Rectal smooth muscle tissue (tissue), 1 donor: ENCODE measurements around the gene CCL21.
"Not testable (repeated sequence)": the region's sequence is repeated elsewhere in the genome, so short reads cannot be mapped to it uniquely, and the experiment has no call there.

Source experiments
- H3K27ac ChIP-seq: one replicate; pipeline ENCODE4 v1.7.0; 2013; ENCODE audit warnings: low read depth, low read length, inconsistent platforms
- H3K27me3 ChIP-seq: one replicate; pipeline ENCODE4 v1.7.0; 2013; ENCODE audit warnings: low read length; ENCODE audit not compliant: control insufficient read depth, insufficient read depth
- H3K36me3 ChIP-seq: one replicate; pipeline ENCODE4 v1.7.0; 2013; ENCODE audit warnings: low read length; ENCODE audit not compliant: control insufficient read depth, insufficient read depth
- H3K4me1 ChIP-seq: one replicate; pipeline ENCODE4 v1.7.0; 2013; ENCODE audit warnings: low read length; ENCODE audit not compliant: control insufficient read depth, insufficient read depth
- H3K4me3 ChIP-seq: one replicate; pipeline ENCODE4 v1.7.0; 2013; ENCODE audit warnings: low read length
- H3K9ac ChIP-seq: one replicate; pipeline ENCODE4 v1.7.0; 2013; ENCODE audit warnings: low read length

CCL21 gene

DNA sequence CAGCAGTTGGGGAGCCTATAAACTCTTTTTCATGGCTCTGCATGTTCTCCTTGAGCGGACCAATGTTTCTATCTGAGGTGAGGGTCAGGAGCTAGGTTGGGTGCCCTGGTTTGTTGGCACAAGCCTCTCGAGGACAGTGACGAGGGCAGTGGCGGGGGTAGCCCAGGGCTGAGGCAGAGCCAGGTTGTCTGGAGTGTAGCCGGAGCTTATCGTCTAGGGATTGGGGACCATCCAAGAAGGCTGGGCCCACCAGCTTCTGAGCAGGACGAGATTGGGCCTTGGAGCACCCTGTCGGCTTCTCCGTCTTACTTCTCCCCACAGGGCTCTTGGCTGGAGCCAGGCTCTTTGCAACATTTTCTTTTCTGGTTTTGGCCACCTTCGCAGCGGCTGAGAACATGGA lies 13.2 kb upstream of the CCL21 start:
- Histone ChIP-seq H3K4me1 (no peaks in the 10 kb centered on the region), H3K27me3 (no peaks in the 10 kb centered on the region), H3K9ac (no peak overlapping the region), H3K27ac (no peak overlapping the region), H3K4me3 (no peak overlapping the region), H3K36me3 (no peaks in the 10 kb centered on the region)

DNA sequence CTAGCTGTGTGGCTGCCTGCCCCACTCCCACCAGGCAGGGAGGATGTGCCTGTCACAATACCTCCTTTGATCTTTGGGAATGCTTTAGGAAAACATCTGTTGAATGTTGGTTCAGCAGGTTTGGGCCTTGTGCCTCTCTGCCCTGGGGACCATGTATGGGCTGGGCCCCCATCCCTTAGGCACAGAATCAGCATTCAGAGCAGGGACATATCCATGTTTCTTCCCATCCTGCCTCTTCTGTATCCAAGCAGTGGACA lies 9.8 kb upstream of the CCL21 start:
- H3K9ac ChIP-seq, H3K27me3 ChIP-seq, H3K4me3 ChIP-seq, H3K36me3 ChIP-seq, H3K27ac ChIP-seq, H3K4me1 ChIP-seq: not testable (repeated sequence)

DNA sequence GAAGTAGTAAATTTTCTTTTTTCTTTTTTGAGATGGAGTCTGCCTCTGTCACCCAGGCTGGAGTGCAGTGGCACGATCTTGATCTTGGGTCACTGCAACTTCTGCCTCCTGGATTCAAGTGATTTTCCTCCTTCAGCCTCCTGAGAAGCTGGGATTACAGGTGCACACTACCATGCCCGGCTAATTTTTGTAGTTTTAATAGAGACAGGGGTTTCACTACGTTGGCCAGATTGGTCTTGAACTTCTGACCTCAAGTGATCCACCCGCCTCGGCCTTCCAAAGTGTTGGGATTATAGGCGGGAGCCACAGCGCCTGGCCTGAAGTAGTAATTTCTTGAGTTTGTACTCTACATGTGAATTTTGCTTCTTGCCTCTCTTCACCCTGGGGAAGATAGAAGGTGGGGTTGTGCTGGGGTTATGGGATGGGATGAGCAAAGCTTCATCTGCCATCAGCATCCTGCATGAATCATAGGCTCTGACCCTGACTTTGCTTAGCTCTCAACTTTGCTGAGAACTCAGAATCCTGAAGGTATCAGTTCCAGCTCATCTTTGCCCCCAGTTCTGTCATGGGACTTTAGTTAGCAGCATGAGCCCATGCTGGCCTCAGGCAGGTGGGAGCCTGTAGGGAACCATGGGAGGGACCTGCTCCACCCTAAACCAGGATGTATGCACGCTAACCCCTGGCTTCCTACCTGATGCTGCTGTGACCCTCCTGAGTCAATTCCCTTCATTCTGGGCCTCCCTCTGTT lies 9.3 kb upstream of the CCL21 start:
- no peaks in the 10 kb centered on the region for H3K4me1 ChIP-seq
- H3K36me3 ChIP-seq: no peaks in the 10 kb centered on the region
- H3K27ac ChIP-seq: no peak overlapping the region
- no peaks in the 10 kb centered on the region for H3K27me3 ChIP-seq
- H3K9ac ChIP-seq: no peak overlapping the region
- H3K4me3 ChIP-seq: no peak overlapping the region

- H3K4me1 ChIP-seq: no peaks in the 10 kb centered on the region
- no peak overlapping the region for H3K9ac ChIP-seq
- H3K36me3 ChIP-seq: no peaks in the 10 kb centered on the region
- no peak overlapping the region for H3K4me3 ChIP-seq
- no peaks in the 10 kb centered on the region for H3K27me3 ChIP-seq
- H3K27ac ChIP-seq: no peak overlapping the region
These were observed 8.2 kb upstream of the CCL21 start for GRCh38 chr9:34717996-34718614.

GRCh38 chr9:34716711-34717110 lies 6.8 kb upstream of the CCL21 start:
- Histone ChIP-seq H3K4me3 (no peak overlapping the region), H3K27me3 (no peaks in the 10 kb centered on the region), H3K36me3 (no peaks in the 10 kb centered on the region), H3K27ac (no peak overlapping the region), H3K9ac (no peak overlapping the region), H3K4me1 (no peaks in the 10 kb centered on the region)

DNA sequence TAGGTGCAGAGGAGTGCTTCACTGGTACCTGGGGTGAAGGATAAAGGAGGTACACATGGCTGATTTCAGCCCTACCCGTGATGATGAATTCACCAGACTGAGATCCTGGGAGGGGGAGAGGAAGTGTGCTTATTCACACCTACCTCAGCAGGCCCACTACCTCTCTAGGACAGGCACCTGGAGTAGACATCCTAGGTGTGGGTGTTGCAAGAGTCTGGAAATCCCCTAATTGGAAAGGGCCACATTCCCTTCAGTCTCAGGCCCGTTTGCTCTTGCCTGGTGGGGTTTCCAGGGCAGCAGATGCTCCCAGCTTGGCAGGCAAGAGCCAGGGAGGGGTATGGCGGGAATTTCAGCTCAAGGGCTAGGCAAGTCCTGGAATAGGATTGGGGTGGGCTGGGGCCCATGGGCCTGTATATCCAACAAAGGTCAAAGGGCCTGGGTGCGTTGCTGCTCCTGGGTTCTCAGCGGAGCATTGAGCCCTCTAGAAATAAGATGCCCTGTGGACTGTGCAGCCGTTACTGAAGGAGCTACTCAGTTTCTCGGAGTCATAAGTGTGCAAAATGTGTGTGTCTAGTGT lies 5.8 kb upstream of the CCL21 start:
- H3K9ac ChIP-seq: no peak overlapping the region
- no peaks in the 10 kb centered on the region for H3K36me3 ChIP-seq
- no peaks in the 10 kb centered on the region for H3K4me1 ChIP-seq
- H3K4me3 ChIP-seq: no peak overlapping the region
- H3K27ac ChIP-seq: no peak overlapping the region
- no peaks in the 10 kb centered on the region for H3K27me3 ChIP-seq

- Histone ChIP-seq H3K27ac (no peak overlapping the region), H3K36me3 (no peaks in the 10 kb centered on the region), H3K4me3 (no peak overlapping the region), H3K9ac (no peak overlapping the region), H3K27me3 (no peaks in the 10 kb centered on the region), H3K4me1 (no peaks in the 10 kb centered on the region)
These were observed 4.1 kb upstream of the CCL21 start for GRCh38 chr9:34714007-34714406.

- Histone ChIP-seq H3K4me3 (no peak overlapping the region), H3K27ac (no peak overlapping the region), H3K36me3 (no peaks in the 10 kb centered on the region), H3K9ac (no peak overlapping the region), H3K27me3 (no peaks in the 10 kb centered on the region), H3K4me1 (no peaks in the 10 kb centered on the region)
These were observed 2.2 kb upstream of the CCL21 start for GRCh38 chr9:34712140-34712539.

DNA sequence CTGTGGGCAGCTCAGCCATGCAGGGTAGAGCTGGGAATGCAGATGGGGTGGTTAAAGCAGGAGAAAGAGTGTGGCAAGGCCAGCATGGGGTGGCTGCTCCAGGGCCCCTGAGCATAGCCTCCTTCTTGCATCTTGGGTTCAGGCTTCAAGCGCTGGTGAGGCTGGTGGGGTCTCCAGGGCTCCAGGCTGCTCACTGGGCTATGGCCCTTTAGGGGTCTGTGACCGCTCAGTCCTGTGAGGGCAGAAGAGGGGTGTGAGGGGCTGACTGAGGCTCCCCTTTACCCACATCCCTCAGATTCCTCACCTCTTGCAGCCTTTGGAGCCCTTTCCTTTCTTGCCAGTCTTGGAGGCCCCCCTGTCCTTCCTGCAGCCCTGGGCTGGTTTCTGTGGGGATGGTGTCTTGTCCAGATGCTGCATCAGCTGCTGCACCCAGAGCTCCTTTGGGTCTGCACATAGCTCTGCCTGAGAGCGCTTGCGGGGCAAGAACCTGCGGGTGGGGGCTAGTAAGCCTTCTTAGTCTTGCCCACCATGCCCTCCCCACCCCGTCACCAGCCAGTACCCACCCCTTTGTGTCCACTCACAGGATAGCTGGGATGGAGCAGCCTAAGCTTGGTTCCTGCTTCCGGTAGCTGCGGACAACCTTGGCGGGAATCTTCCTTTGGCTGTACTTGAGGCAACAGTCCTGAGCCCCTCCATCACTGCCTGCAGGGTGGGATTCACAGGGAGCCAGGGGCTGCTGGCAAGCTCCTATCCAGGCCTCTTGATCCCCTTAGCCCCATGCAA lies 549 bp downstream of the CCL21 start:
- Histone ChIP-seq H3K27me3 (no peaks in the 10 kb centered on the region), H3K36me3 (no peaks in the 10 kb centered on the region), H3K27ac (no peak overlapping the region), H3K4me1 (no peaks in the 10 kb centered on the region), H3K4me3 (no peak overlapping the region), H3K9ac (no peak overlapping the region)

DNA sequence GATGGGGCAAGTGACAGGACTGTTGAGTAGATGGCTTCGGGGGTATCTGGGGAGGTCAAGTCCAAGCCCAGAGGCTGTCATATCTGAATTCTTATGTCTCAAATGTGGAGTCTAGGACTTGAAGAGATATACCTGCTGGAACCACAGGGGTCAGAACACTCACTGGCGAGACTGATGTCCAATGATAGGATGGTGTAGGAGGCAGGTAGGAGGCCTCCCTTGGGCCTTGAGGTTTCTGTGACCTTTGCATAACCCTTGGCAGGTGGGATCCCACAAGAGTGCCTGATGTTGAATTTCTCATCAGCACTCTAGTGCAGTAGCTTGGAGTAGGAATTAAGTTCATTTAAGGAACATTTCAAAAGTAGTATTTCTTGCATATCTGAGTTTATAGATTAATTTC lies 2.8 kb downstream of the CCL21 start:
- no peaks in the 10 kb centered on the region for H3K27me3 ChIP-seq
- H3K4me1 ChIP-seq: no peaks in the 10 kb centered on the region
- H3K4me3 ChIP-seq: no peak overlapping the region
- H3K9ac ChIP-seq: no peak overlapping the region
- H3K27ac ChIP-seq: no peak overlapping the region
- H3K36me3 ChIP-seq: no peaks in the 10 kb centered on the region

DNA sequence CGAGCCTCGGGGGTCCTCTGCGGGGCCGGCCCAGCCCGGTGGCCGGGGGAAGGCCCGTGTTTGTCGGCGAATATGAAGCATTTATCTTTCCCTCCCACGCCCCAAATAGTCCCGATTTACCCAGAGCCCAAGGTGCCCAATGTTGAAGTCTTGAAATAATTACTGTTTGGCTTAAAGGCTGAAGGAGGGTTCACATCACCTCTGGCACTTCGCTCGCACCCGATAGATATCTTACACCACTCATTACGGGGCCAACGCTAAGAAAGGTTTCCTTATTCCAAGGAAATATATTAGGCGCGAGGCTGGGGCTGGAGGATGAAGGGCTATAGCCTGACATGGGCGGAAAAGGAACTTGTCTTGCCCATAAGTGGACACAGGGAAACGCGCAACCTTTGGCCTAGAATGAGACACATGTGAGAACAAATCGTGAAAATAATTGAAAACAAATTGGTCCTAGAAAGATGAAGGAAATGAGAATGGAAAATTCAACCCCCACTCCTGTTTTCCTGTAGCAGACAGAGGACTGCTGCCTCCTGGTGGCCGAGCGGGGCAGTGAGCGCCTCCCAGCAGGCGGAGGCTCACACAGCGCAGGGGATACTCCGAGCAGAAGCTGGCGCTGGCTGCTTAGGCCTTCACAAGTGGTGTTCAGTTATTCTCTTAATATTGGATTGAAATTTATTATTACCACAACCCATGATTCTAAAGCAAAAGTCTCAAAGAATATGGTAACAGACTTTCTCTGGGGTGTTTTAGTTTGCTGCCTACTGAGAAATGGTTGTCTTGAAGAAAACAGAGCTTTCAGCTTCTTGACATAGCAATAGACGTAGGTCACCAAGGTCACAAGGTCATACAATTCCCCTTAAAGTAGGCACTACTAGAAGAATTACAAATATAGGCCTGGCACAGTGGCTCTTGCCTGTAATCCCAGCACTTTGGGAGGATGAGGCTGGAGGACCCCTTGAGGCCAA lies 7.9 kb downstream of the CCL21 start:
- Histone ChIP-seq H3K4me3 (peak overlapping the region; percentile 66), H3K27me3 (no peaks in the 10 kb centered on the region), H3K4me1 (peaks cover 3% of the 10 kb centered on the region), H3K9ac (peak overlapping the region; percentile 45), H3K27ac (peak overlapping the region; percentile 53), H3K36me3 (no peaks in the 10 kb centered on the region)
